HG03457 (cell line): Measurements from ENCODE around the gene CYP2D6.
"Not testable (repeated sequence)": the region's sequence is repeated elsewhere in the genome, so short reads cannot be mapped to it uniquely, and the experiment has no call there.

ENCODE experiments used
- ATAC-seq: cut with Tn5 transposase; IDR thresholded peaks from one replicate; pipeline ENCODE4 v1.9.1; 2021; ENCODE audit warnings: moderate number of reproducible peaks; ENCODE audit not compliant: unreplicated experiment

CYP2D6 gene

DNA sequence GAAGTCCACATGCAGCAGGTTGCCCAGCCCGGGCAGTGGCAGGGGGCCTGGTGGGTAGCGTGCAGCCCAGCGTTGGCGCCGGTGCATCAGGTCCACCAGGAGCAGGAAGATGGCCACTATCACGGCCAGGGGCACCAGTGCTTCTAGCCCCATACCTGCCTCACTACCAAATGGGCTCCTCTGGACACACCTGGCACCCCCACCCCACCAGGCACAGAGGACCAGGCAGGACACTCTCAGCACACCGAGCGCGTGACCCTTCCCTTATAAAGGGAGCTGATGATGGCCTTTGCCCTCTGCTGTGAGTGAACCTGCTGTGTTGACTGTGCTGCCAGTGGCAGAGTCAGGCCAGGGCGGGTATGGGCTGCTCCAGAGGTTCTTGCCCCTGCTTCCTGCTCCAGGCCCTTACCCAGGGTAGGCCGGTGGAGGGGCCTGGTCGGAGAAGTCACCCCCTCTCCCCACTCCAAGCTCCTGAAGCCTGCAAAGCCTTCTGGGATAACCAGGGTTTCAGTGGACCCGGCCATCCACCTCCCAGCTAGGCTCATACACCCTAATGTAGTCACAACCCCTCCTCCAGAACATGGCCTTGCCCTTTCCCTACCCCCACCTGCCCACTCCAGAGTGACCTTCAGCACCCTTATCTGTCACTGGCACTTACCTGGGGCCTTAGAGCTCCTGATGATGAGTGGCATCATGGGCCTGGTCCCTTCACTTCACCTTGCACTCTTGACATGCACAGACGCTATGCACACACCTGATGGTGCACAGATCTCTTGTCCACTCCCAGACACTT, at the start of gene CYP2D6:
Gene CYP2D6 (minus strand): TSS at position 172 of the 793 bp plus-strand sequence. CDS start 19 bp downstream, at position 153.
- not testable (repeated sequence) for ATAC-seq

DNA sequence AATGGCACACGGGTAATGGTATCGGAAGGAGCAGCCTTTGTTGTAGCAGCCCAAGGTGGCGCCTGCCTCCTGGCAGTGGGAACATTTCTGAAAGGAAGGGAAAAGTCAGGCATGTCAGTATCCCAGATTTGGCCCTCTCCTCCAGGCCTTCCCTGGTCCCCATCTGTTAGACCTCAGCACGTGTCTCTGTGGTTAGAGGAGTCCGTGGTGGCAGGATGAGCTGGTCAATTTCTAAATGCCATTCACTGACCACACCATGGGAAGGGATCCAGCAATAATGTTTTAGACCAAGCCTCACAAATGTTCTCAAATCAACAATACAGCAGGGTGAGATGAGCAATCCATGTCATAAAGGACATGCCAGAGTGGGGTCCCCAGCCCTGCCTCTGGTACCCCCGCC, 49.0 kb upstream of the CYP2D6 start:
- no peak for ATAC-seq

DNA sequence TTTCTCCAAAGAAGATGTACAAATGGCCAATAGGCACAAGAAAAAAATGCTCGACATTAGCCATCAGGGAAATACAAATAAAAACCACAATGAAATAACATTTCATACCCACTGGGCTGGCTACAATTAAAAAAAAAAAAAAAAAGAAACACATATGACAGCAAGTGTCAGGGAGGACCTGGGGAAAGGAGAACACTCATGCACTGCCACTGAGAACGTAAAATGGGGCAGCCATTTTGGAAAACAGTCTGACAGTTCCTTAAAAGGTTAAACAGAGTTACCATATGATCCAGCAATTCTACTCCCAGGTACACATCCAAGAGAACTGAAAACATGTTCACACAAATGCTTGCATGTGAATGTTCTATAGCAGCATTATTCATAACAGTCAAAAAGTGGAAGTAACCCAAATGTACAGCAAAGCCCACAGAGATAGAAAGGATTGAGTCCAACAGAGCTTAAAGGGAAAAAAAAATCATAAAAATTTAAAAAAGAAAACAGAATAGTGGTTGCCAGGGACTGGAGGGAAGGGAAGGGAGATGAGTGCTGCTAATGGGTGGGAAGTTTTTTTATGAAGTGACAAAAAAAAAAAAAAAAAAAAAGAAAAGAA, 48.4 kb upstream of the CYP2D6 start:
- ATAC-seq: no peak

DNA sequence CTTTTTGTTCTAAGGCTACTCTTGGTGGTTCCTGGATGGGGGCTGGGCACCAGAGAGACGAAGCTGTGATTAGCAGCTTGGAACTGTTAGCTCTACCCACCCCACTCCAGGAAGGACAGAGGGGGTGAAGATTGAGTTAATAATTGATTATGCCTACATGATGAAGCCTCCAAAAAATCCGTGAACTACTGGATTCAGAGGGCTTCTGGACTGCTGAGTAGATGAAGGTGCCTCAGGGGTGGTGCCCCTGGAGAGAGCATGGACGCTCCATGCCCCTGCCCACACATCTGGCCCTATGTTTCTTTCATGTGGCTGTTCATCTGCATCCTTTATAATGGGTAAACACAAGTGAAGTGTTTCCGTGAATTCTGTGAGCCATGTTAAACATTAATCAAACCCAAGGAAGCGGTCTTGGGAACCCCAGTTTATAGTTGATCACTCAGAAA, 47.3 kb upstream of the CYP2D6 start:
- no peak for ATAC-seq

DNA sequence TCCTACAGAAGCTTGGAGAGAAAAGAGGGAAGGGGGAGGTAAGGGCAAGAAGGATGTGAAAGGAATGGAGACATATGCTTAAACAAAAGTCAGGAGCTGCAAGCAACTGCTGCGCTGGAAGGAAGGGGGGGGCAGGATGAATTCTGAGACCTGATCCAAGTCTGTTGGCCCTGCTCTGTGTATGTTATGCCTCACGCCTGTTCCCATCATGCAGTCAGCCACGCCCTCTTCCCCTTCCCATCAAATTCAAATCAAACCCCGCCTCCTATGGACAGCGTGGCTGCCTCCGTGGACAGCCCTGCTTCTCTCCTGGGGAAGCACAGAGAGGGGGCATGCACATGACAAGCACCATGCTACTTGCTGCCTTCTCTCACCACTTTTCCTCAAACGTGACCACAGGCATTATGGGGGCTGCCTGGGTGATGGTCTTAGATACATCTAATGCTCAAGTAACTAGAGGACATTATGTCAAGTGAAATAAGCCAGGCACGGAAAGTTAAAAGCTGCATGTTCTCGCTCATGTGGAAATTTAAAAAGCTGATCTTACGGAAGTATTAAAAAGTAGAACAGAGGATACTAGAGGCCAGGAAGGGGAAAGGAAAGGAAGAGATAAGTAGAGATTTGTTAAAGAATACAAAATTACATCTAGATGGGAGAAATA, 45.8 kb upstream of the CYP2D6 start:
- ATAC-seq: no peak

DNA sequence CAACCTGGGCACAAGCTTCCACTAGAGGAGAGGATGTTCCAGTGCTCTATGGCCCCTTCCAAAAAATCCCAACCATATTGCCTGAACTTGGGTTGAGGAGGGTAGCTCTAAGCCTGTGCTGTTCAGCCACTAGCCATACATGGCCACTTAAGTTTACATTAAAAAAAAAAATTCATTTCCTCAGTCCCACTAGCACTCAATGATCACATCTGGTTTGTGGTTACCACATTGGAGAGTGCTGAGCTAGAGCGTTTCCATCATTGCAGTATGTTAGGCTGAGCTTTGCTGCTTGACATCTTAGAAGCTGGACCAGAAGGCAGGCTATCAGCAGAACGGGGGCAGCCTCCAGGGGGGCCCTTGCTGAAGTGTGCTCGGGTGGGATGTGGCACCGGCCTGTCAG, 43.5 kb upstream of the CYP2D6 start:
- no peak for ATAC-seq

DNA sequence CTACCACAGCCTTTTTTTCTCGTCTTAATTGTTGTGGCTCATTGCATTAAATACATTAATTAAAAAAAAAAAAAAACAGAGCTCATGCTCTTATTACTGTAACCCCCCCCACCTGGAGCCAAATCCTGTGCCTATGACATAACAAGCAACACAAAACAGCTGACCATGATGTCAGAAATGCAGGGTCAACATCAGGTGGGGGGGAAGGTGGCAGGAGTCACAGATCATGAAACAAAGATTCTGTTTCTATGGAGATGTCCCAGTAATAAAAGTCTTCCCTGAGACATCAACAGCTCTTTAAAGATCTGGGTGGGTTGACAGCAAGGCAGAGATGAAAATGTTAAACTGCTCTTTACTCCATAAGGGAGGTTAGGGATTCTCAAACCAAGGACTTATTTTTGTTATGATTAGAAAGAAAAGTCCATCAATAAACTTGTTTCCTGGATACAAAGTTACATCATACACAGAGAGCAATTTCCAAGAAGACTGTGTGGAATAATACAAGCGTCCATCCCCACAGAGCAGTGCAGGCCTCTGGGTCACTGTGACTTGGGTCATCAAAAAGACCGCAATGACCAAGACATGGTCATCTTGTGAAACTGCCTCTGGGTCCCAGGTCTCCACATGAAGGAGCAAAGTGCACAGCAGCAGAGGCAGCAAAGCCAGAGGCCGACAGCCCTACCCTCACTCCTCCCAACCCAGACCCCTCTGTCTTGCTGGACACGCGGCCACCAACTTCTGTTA, 42.7 kb upstream of the CYP2D6 start:
- ATAC-seq: no peak

DNA sequence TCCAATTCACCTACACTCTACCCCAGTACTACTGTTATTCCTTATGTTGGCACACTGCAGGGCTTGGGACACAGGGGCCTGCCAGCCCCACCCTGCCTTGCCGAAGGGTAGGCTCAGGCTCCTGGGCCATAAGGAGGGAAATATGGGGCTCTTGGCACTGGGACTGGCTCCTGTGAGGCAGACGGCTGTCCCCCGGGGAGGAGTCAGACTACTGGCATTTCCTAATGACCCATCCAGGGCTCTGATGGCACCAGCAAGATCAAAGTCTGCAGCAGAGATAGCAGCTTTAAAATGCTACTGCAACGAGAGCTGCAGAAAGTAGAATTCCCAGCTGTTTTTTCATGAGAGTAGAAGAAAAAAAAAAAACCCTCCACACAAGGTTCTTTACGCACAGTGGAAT, 42.2 kb upstream of the CYP2D6 start:
- ATAC-seq: no peak

DNA sequence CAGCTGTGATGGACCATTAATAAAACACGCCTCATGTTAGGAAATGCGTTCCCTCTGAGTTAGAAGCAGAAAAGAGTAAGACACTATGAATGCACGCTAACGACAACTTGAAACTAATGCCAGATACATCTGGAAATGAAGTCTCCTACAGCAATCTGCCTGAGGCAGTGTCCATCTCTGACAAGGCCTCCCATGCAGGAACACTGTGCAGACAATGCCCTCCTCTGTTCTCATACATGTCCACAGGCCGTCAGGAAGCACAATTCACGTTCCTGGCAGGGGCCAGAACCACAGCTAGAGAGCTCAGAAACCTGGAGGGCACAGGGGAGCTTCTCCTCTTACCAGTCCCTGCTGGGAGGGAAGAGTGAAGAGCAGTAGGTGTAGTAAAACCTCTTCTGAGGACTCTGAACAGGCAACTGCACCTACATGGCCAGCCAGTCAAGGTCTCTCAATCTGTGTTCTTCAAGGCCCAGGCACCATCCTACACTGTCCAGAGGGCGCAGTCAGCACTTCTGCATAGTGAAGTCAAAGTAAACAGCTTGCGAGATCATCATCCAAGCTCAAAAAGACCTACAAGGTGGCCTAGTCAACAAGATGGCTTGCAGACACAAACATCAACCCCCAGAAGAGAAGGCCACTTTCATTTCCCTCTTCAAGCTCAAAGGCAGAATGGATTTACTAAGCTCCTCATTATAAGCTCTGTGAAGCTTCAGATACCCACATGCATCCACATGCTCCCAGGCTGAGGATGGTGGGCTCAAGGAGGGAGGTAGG, 41.5 kb upstream of the CYP2D6 start:
- no peak for ATAC-seq

DNA sequence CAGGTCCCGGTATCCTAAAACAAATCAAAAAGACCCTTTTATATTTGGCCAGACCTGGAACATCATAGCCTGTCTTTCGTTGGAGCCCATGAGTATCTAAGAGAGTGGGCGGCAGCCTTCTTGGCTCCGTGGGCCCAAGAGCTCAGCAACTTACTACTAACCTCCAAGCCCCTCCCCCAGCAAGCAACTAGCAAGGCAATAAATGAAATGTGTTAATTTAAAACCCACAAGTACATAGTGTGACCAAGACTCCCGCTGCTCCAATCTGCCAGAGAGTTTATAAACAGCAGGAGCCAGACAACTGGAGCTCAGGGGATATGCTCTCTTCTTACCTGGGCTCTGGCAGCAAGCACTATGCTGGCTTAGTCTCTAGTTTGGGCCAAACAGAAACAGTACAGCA, 40.8 kb upstream of the CYP2D6 start:
- no peak for ATAC-seq

DNA sequence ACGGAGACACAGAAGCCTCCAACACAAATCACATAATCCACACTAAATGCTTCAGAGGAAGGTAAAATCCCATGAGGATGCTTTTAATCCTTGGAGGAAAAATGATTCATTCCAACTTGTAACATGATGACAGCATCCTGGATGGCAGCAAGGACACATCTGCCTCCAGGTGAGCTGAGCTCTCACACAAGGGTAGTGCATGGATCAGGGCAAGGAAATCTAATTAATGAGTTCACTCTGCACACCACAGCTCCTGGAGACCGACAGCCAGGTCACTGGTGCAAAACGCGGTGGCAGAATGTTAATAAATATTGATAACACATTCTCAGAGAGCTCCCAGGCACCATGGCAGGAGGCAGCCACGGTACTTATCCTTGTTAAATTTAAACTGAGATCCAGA, 40.3 kb upstream of the CYP2D6 start:
- ATAC-seq: no peak

DNA sequence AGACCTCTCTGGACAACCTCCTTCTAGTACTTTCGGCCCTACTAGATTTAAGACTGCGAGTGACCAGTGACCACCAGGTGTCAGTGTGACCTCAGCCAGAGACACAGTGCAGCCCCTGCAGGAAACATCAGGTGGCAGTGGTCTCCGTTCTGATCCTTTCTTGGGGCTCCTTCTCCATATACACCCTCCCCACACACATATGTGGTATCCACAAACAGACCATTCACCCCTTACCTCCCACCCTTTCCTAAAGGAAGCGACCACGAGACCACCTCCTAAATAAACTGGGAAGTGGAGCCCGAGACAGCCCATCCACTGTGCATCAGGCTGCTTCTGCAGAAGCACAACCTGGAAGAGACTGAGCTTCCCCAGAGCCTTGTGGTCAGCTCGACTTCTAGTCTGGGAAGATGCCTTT, 38.5 kb upstream of the CYP2D6 start:
- no peak for ATAC-seq

DNA sequence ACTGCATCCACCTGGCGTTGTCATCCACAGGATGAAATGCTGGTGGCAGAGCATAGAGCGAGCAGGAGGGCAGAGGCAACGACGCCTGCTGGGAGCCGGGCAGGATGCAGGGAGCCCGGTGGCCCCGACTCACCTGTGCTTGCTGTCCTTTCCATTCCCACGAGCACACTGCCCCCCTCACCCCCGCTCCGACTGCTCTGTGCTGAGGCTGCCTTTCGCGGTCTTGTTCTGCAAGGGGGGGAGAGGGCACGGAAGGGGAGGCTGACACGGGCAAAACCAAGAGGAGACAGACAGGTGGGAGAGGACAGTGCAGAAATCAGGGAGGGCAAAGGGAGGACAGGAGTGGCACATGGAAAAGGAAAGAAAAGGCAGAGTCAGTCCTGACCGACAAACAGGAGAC, 37.9 kb upstream of the CYP2D6 start:
- no peak for ATAC-seq

DNA sequence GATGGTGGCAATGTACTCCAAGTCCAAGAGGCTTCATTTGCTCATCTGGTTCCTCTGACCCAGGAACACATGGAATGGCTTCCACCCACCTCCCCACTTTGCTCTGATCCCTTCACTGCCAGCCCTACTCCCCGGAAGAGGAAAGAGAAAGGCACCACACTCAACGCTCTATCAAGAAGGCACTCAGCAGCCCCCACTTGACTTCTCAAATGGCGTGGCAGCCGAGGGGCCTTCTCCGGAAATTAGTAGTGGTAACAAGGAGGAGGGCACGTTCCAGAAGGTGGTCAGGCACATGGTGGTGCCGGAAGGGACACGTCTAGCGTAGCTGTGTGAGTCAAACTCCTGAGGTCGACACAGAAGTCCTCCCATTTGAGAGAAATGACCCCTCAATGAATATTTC, 36.5 kb upstream of the CYP2D6 start:
- no peak for ATAC-seq

DNA sequence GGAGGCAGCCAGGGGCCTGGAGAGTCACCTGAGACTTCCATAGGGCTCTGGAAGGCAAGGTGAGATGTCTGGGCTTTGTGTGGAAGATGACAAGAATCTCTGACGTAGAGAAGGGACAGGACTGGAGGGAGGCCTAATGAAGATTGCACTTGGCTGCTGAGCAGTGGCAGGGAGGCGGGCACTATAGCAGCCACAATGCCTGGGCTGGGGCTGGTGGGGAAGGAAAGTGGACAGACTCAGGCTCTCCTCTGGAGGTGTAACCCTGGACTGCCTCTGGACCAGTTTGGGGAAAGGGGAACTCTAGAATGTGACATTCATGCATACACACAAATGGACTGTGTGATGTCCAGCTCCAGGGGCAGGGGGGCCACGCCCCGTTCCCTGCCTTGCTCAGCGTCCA, 34.3 kb upstream of the CYP2D6 start:
- ATAC-seq: no peak

DNA sequence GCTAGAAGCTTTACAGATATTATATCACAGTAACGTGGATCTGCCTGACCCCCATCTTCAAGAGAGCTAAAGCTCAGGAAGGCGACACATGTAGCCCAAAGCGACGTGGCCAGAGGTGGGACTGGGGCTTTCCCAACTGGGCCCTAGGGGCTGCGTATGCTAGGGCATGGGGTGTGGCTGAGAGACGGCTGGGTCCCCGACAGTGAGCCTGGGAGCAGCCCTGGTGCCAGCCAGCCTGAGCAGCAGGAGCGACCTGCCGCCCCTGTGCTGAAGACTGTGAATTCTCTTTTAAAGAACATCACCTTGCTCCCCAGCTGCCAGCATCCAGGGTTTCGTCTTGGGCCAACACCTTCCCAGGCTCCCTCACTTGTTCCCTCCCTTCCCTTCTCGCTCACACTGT, 32.9 kb upstream of the CYP2D6 start:
- ATAC-seq: no peak

DNA sequence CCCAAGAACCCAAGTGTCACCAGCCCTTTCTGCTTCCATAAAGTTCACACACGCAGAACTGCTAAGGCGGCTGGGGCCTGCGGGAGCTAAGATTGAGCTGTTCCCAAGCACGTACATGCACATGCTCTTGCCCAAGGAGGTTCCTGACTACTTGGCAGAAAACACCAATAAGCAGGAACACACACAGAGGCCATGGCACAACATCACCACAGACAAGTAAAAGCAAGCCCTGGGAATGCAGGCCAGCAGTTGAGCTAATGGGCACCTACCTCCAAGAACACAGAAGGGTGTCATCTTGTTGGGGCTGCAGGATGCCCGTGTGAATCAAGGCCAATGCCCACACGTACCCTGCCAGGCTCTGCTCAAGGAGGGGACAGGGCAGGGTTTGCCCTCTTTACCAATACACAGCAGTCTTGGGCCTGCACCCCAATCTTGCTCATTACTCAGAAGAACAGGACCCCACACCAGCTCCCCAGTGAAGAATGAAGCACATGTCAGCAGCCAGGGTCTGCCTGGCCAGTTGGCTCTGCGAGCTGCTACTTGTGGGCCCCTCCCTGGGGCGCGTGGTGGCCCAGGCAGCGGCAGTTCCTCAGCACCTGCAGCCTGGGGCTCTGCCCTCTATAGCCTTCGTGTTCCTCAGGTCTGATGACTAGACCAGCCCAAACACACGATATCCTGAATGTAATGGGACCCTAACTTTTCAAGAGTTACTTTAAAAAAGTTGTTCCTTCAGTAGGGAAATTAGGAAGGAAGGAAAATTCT, 32.3 kb upstream of the CYP2D6 start:
- ATAC-seq: no peak

DNA sequence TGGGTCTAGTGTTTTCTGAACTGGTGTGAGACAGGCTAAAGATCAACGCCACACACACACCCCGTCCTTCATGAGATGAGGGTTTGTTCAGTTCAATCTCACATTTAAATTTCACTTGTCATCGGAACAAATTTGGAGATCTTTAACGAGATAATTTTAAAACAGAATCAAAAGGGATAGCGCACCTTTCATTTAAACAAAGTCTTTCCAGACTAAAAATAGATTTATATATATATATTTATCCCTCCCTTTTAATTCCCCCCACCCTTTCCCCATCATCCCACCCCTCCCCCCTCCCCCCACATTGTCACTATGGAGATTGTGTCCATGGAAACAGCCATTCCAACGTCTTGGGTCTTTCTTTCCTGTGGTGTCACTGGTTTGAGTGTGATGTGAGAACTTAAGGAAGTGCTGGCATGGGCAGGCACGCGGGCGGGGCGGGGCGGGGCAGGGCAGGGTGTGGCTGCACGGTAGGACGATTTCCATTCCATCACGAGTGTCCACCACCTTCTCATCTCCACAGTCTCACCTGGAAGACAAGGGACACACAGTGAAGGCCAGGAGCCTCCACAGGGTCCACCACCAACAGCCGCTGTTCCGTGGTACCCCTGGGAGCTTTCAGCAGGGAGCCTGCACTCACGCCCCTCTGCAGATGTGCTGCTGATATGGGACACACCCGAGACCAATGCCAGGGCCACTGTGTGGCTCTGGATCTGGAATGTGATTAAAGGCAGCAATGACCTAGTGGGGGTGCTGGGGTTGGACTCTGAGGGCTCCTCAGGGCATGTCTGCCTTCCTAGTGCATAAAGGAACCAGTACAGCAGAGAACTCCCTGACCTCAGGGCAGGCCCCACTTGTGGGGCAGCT, 30.5 kb upstream of the CYP2D6 start:
- no peak for ATAC-seq

DNA sequence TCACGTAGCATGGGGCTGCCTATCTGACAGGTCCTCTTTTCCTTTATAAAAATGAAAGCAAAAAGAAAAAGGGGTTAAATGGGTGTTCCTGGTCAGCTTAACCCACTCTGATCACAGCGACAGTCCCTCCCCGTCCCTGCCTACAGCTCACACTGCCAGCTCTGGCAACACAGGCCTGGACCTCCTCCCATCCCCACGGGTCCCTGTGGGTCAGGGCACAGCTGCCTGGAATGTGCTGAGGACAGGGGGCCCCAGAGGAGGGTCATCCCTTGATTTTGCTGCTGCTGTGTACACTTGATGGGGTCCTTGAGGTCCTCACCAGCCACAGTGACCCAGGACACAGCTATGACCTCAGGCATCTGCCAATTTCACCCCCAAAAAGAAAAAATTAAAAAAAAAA, 29.6 kb upstream of the CYP2D6 start:
- ATAC-seq: no peak
